GM19023 (cell line): ENCODE results near the gene GATAD2A.
A peak's percentile ranks its signal among the peaks of the same experiment; 100 is the strongest.
"Not testable (repeated sequence)": the region's sequence is repeated elsewhere in the genome, so short reads cannot be mapped to it uniquely, and the experiment has no call there.

ENCODE experiments used
- ATAC-seq: cut with Tn5 transposase; IDR thresholded peaks from one replicate; pipeline ENCODE4 v1.9.1; 2021; ENCODE audit warnings: mild to moderate bottlenecking, moderate library complexity; ENCODE audit not compliant: unreplicated experiment

GATAD2A gene

DNA sequence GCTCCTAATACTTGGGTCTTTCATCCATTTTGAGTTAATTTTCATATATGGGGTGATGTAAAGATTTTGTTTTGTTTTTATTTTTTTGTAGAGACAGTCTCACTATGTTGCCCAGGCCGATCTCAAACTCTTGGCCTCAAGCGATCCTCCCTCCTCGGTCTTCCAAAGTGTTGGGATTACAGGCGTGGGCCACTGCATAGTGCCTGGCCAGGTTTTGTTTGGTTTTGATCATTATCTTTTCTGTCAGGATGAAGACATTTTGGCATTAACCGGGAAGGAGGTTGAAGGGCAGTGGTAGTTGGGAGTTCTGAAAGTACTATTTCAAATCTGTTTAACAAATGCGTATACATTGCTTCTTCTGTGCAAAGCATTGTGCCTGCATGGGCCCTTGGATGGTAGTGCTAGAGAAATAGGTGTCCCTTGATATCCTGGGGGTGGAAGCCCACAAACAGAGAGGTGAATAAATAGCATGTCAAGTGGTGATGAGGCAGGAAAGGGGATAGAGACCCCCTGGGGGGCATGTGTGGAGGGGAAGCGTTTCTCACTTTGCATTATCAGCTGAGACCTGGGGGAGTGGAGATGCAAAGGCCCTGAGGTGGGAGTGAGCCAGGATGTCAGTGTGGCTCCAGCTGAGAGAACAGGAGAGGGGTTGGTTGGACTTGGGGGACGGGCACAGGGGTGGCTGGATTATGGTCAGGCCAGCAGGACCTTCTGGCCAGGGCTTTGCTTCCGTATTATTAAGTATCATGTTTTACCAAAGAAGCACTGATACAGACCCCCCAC lies 41.4 kb downstream of the GATAD2A start:
- ATAC-seq, result no peak

DNA sequence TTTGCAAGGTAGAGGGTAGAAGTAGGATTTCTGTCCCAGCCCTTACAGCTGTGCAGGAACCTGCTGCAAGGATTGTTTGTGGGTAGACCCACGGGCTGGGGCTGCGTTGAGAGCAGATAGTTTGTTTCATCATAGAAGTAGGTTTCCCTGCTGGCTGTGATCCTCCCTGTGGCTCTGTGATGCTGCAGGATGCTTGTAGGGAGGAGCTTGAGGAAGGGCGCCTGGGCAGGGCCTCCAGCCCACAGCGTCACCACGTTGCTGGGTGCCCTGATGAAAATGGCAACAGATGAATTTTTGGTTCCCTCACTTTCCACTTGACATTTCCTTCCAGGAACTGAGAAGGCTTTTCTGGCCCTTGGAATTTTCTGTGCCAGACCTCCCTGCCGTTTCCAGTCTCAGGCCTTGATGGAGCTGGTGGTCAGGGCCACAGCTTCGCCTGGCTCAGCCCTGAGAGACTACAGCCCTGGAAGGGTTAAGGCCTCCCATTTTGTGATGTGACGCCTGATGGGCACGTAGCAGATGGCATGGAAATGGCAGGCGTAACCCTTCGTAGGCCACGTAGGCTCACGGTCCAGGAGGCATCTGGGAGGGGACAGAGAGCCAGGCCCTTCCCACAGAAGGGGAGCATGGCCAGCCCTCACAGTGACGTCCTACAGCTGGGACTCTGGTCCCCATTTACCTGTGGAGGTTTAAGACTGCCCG lies 42.2 kb downstream of the GATAD2A start:
- ATAC-seq, result no peak

DNA sequence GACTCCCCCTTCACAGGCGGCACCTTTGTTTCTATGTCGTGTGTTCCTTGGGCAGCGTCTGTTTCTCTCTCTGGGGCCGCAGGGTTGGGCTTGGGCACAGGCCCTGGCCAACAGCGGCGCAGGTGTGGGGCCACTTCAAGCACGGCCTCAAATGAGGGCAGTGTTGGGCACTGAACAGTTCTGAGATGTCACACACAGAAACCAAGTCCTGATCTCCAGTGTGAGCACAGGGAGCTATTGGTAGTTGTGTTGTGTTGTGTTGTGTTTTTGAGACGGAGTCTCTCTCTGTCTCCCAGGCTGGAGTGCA lies 42.7 kb downstream of the GATAD2A start:
- ATAC-seq, result no peak

DNA sequence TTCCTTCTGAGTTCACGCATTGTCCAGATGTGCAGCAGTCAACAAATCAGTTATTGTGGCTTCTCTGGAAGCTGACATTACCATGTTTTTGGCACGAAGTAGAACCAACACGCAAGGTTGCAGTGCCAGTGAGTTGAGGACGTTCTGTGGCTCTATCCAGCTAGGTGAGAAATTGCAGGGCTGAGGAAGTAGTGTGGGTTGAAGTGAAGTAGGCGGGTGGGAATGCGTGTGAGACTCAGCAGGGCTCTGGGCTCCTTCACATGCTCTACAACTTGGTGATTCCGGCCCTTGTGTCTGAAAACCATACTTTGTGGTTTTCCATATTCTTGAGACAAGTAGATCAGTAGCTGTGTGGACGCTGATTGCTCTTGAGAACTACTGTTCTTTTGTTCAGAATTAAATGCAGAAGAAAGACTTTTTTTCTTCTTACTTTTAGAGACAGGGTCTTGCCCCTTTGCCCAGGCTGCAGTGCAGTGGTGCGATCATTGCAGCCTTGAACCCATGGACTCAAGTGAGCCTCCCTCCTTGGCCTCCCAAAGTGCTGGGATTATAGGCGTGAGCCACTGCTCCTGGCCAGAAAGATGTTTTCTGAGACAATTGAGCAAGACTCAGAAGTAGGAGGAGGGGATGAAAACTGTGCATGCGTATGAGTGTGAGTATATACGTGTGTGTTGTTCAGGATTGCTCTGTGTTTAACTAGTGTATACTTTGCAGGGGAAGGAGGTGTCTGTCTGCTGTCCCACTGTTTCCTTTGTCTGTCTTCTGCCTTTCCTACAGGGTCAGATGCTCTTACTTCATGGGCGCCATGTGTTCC lies 46.2 kb downstream of the GATAD2A start:
- ATAC-seq, result no peak

DNA sequence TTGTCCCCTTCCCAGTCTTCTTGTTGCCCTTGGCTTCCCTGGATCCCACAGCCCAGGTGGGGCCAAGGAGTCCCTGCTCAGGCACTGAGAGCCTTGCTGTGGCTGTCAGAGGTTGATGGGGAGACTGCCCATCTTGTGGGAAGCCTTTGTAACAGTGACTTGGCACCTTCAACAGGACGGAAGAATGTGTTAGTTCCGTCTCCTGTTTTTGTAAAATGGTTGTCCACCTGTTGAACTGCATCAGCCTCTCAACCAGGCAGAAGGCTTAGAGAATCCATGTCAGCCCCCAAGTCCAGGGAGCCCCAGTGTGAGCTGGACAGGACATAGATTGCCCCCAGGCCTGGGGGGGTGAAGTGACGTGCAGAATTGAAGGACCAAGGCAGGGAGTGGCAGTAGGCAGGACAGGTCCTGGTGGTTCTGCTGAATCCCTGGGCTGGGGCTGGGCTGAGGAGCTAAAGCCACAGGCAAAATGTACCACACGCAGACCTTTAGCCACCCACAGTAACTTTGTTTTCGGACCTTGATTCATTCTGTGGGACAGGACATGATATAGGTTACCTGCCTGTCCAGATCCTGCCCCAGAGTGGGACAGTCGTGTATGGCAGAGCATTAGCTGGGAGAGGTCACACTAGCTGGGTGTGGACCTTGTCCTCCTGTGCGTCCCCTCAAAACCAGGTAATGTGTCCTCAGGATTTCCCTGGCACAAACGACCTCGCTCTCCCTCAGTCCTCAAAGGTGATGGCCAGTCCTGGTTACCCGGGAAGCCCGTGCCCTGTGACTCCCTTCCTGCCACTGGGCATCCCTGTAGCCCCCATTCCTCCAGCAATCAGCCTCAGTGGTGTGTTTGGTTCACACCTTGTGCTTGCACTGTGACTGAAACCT lies 47.0 kb downstream of the GATAD2A start:
- ATAC-seq, result no peak

DNA sequence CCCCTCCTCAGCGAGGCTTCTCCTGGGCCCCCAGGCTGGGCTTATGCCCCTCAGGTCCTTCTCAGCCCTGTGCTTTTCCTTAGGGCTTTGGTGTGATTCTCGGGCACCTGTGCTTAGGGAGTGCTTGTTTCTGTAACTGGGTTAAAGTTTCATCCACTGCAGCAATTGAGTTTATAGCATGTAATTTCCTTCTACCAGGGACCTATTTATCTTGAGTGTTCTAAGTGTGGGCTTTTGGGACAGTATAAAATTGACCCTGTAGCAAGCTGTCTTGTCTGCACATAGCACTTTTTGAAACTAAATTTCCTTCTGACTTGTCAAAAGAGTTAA lies 47.6 kb downstream of the GATAD2A start:
- no peak for ATAC-seq

DNA sequence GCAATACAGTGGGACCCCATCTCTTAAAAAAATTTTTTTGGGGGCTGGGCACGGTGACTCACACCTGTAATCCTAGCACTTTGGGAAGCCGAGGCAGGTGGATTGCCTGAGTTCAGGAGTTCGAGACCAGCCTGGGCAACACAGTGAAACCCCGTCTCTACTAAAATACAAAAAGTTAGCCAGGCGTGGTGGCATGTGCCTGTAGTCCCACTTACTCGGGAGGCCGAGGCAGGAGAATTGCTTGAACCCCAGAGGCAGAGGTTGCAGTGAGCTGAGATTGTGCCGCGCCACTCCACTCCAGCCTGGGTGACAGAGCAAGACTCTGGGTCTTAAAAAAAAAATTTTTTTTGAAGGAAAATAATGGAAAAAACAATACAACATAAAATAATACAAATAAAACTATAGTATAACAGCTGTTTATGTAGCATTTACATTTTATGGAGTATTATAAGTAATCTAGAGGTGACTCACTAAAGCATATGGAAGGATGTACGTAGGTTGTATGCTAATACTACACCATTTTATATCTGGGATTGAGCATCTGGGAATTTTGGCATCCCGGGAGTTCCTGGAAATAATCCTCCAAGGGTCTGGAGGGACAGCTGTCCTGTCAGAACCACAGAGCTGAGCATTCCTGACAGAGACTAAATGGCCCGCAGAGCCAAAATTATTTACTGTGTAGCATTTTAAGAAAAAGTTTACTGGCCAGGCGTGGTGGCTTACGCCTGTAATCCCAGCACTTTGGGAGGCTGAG lies 49.9 kb downstream of the GATAD2A start:
- ATAC-seq, result not testable (repeated sequence)

DNA sequence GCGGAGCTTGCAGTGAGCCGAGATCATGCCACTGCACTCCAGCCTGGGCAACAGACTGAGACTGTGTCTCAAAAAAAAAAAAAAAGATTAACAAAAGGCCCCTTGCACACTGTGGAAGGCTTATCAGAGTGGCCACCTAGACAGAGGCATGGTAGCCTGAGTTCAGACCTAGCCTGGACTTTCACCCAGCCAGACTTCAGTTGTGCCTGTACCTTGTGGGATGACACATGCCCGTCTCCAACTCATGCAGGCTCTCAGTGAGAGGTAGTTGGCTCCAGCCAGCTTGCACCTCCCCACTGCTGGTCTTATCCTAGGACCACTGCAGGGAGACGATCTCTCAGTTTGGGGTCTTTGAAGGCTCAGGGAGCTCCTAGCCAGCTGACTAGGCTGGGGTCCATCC lies 52.2 kb downstream of the GATAD2A start:
- ATAC-seq, result no peak

DNA sequence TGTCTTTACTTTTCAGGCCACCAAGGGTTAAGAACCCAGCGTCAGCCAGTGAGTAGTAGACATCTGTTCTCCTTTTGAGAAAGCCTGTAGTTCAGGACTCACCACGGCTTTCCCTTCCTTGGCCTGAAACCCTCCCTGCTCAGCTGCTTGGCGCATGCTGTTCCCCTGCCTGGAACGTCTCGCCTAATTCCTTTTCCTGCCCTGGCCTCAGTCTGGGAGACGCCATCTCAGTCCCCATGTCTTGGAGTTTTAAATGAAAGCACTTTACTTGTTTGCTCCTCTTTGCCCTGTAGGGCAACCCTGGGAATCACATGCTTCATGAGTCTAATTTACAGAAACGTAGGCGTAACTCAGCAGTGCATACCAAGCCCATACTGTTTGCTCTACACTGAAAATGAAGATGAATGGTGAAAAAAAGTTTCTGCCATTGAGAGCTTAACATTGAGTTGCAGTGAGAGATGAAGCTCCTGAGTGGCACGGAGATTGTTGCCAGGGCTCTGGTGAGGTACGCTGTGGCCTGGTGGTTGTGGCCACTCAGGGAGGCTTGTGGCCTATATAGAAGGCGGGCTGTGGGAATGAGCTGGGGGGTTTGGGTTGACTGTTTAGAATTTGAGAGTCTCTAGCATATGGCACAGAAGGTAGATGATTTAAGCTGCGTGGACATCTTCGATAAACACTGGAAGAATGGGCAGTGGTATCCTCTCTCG lies 52.8 kb downstream of the GATAD2A start:
- no peak for ATAC-seq

DNA sequence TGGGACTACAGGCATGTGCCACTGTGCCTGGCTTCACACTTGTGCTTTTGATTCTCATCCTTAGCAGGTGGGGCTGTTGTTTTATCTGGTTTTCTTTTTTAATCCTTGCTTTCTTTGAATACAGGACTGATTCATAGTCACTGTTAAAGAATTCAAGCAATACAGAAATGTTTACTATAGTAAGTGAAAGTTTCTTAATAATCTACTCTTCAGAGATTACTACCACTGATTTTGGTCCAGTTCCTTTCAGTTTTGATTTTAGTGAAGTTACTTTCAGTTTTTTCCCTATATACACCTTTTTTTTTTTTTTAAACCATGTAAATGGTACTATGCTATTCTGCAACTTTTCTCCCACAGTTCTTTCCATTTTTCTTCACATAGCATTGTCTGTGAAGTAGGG lies 53.6 kb downstream of the GATAD2A start:
- no peak for ATAC-seq

DNA sequence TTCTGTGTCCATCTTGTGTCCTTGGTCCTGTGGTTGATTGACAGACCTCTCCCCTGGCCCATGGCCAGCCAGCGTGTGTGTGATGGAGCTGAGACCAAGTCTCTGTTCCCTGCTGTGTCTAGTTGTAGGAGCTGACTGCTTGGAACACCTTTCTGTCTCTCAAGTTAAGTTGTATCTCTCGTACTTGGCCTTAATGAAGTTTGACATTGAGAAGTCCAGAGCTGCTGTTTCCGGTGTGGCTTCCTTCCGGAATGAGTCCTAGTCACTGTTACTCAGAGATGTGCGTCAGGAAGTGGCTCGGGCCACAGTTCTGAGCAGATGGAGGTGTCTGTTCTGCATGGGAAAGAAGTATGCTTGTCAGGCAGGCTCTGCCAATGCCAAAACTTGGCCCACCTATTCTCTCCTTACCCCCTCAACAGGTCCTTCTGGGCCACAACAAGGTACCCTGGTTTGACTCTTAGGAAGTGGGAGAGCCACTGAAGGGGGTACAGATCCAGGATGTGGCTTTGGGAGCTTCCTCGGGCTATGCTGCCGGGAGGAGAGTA lies 54.3 kb downstream of the GATAD2A start:
- ATAC-seq, result peak; percentile 53

DNA sequence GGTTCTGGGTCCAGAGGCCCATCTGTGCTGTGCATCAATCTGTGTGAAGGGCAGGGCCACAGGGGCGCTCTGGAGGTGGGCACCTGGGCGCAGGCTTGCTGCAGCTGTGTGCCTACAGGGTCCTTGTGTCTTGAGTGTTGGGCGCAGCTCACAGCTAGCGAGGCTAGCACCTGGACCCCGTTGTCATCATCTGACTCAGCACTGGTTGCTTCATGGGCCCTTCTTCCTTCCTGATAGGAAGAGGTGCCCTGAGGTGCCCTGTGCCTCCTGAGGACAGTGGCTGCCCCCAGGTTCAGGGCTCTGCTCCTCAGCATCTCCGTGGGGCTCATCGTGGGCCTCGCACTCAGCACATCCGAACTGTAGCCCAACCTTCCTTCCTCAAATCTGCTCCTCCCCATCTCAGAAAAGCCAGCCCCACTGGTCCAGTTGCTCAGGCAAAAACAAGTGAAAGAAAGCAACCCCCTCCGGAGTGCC lies 54.8 kb downstream of the GATAD2A start:
- ATAC-seq, result peak; percentile 15

DNA sequence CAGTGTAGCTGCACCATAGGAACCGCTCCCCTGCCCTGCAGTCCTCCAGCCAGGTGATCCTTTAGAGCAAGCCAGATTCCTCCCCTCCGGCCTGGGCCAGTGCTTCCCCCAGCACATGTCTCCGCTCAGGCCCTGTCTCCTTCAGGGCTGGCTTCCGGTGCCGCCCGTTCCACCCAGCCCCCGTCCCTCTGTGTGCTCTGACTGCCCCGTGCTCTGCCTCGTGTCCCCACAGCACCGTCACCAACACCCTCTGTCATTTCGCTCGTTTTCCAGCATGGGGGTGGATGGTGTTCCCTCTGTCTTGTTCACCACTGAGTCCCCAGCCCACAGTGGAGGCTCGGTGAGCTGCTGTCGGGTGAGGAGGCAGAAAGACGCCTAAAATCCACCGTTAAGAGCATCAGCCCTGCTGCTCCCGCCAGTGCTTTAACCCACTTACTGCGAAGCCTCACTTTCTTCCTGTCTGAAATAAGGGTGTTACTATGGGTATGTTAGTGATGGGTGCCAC lies 55.3 kb downstream of the GATAD2A start:
- no peak for ATAC-seq

DNA sequence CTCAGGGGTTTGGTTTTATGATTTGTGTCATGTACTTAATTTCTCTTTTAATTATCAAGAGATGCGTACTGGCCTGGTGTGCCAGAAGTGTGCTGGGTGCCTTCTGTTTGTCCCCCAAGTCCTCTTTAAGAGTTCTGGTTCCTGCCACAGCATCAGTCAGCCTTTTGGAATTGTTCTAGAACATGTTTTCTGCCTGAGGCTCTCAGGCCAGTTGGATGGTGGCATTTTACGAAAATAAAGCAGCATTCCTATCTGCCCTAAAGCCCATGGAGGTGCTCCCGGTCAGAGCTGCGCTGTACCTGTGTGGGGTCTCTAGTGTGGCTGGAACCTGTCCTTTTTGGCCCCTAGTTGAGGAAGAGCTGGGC lies 55.8 kb downstream of the GATAD2A start:
- no peak for ATAC-seq

DNA sequence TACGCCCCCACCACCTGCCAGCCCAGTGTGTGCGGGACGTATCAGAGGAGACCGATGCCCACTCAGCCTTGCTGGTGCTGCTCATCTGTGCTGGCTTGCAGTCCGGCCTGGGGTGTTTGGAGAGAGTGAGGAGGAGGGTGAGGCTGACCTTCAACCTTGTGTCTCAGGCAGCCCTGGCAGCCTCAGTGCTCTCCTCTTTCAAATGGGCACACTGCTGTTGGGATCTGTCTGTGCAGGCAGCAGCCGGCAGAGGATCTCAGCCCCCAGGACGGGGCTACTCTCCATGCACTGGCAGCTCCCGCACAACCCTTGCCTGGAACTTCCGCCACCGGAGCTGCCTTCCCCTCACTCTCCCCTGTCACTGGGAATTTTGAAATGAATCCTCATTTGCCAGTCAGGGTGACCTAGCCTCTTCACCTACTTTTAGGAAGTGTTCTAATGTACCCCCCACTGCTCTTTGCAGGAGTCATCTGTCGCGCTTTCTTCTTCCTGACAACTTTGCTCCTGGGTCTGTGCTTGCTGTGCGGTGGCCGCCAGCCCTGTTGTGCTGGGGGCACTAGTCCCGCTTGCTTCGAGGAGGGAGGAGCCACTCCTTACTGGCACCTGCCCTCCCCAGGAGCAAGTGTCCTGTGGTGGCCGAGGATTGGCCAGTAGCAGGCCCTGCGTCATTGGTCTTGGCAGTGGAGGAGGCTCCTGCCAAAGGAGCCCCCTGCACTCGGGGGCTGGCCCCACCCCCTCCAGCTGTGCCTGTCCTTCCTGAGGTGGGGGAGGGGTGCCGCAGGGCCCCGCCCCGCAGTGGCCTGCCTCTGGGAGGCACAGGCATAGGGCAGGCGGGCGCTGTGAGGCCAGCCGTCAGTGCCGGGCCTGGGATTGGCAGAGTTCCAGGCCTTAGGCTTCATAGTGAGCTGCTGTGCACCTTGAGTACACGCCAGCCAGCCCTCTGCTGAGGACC lies 56.5 kb downstream of the GATAD2A start:
- ATAC-seq, result no peak

DNA sequence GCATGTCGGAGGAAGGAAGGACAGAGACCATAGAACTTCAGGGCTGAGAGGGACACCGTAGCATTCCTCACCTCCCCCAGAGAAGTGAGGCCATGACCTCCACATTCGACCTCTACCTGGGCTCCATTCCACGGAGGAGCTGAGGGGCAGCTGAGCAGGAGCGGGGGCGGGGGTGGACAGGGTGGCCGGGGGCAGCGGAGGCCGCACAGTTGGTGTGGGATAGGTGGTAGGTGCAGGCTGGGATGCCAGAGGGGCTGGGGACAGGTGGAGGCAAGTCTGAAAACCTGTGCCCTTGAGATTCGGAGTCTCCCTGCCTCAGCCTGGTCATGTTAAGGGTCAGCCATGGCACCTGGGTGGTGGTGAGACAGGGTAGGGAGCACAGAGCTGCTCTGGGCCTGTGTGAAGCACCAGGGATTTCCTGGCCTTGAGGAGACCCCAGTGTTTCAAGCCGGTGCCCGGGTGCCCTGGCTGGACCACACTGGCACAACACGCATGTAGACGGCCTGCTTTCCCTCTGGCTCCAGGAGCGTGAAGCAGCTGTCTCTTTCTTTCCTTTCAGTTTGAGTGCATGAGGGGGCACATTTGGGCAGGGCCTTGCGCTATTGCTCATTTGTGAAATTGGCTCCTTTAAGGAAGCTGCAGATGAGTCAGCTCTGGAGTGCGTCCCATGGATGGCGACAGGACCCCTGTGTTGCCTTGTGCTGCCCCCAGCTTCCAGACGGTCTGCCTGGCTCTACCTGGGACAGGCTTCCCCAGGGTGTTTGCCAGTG lies 58.1 kb downstream of the GATAD2A start:
- no peak for ATAC-seq
